Measurements from ENCODE around the gene GALNT2.
A peak's percentile ranks its signal among the peaks of the same experiment; 100 is the strongest.

Gene GALNT2

GRCh38 chr1:230052018-230052417 lies 15.0 kb upstream of the GALNT2 start:
- no peak for DNase-seq

DNA sequence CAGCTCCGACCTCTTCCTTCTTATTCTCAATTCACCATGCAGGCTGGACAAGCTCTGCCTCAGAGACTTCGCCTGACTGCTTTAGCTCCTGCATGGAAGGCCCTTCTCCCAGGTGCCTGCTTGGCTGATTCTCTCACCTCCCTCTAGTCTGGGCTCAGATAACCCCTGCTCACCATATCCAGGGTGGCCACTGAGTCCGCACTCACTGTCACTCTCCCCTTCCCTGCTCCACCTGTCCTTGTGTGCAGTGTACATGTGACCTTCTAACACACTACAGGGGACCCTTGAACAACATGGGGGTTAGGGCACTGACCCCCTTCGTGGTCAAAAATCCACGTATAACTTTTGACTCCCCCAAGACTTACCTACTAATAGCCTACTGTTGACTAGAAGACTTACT lies 14.4 kb upstream of the GALNT2 start:
- no peak for DNase-seq

GRCh38 chr1:230054092-230054749 lies 12.8 kb upstream of the GALNT2 start:
- DNase-seq: no peak

DNA sequence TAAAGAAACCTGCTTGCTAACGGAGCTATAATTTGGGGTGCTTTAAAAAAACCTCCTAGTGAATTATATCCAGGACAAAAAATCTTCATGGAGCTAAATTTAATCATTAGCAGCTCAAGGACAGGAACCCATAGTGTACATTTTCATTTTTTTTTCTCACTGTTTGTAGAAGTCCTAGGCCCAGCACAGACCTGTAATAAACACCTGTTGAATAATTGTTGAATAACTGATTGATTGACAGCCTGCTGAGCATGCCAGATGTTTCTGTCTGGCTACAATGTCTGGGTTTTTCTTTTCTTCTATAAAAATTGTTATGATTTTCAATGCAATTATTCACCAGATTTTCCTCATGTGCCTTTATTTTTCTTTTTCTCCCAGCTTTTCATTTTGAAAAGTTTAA lies 10.9 kb upstream of the GALNT2 start:
- DNase-seq: no peak

- DNase-seq: no peak
Observed at GRCh38 chr1:230057100-230057499, 9.9 kb upstream of the GALNT2 start.

DNA sequence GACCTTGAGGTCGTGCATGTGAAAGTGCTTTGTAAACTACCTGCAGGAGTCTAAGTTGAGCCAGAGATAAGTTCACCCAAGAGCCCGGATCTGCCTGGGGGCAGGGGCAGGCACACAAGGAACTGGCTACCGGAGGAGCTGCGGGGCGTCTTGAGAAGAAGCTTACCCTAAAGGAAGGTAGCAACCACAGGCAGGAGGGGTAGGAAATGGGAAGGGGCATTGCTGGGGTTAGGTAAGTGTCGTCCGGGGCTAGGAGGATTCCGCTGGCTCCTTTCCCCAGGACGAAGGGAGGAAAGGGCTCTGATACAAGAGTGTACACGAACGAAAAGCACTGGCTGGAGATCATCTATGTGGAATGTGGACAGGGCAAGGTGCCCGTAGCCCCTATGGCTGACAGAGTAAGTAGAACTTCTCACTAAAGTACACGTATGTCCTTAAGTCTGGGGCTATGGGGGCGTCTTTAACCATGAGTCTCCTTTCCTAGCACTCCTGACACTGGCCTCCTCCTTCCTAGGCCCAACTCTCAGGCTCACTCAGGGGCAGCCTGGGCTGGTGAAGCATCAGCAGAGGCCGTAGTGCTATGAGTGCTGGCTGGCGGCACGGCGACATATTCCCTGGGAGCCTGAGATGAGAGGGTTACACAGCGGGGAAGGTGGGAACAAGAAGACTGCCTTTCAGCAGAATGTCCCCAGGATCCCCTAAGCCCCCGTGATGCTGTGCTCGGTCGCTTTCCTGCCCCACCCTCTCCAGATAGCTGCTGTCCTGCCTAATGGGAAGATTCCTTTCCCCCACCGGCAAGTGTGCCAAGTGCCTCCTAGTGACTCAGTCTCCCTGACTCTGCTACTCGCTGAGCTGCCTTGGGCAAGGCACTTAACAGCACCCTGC lies 9.1 kb upstream of the GALNT2 start:
- DNase-seq: no peak

- no peak for DNase-seq
Observed at GRCh38 chr1:230058626-230059025, 8.4 kb upstream of the GALNT2 start.

DNA sequence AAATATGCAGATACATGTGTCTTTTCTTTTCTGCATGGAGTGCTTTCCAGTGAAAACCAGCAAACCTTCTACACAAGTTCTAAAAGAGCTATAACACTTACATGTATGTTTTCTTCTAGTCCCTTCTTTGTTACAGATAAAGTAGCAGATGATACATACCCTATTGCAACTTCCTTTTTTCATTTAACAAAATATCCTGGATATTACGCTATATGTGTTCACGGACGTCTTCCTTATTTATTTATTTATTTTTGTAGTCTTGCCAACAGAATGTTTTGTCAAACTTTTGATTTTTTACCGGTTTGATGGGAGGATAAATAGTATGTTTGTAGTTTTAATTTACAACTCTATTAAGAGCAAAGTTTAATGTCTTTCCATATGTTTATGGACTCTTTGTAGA lies 5.2 kb upstream of the GALNT2 start:
- DNase-seq: no peak

DNA sequence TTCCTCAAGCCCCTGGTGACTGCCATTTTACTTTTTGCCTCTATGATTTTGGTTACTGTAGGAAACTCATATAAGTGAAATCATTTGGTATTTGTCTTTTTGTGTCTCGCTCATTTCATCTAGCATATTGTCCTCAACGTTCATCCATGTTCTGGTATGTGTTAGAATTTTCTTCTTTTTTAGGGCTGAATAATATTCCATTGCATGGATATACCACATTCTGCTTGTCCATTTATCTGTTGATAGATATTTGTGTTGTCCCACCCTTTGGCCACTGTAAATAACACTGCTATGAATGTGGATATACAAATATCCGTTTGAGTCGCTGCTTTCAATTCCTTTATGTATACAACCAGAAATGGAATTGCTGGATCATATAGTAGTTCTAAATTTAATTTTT lies 4.5 kb upstream of the GALNT2 start:
- DNase-seq: no peak

DNA sequence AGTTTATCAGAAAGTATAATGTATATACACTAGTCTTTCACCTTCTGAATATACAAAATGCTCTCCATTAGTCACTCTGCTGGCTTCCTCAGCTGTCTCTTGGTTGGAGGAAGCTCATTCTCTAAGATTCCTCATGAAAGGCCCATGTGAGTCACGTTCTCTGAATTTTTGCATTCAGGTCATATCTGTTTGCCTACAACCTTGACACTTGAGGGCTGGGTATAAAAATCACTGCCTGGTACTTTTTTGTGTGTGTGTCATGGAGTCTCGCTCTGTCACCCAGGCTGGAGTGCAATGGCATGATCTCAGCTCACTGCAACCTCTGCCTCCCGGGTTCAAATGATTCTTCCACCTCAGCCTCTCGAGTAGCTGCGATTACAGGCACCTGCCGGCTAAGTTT lies 2.8 kb upstream of the GALNT2 start:
- DNase-seq: no peak

DNA sequence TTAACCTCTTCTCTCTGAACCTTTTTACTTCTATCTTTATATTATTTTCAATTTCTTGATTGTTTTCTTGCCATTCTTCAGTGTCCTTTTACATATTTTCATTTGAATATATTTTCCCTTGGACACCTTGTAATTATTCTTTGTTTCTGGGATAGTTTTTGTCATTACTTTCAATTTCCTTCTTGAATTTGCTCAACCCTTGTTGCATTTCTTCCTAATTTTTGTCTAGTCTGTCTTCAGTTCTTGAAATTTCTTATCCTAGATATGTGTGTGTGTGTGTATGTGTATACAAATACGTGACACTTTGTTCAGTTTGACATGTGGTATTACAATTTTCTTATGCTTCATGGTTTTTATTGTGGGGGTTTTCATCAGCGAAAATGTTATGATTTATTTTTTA lies 1.9 kb upstream of the GALNT2 start:
- DNase-seq: no peak

DNA sequence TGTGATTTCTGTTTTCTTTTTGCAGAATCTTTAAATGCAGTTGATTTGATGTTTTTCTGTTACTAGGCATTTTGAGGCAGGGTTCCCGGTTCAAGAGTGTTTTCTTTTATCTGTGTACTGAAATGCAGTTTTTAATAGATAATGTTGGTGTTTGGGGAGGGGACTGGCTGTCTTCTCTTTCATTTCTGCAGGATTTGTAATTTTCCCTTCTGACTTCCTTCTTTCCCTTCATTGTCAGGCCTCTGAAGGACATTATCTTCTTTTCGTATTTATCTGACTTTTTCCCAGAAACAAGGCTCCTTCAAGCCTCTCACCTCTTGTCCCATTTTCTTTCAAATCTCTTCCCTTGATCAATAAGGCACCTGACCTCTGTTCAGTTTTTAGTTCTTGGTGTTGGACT lies 1.5 kb upstream of the GALNT2 start:
- no peak for DNase-seq

- DNase-seq: no peak
Observed at GRCh38 chr1:230066031-230066430, 1.0 kb upstream of the GALNT2 start.

DNA sequence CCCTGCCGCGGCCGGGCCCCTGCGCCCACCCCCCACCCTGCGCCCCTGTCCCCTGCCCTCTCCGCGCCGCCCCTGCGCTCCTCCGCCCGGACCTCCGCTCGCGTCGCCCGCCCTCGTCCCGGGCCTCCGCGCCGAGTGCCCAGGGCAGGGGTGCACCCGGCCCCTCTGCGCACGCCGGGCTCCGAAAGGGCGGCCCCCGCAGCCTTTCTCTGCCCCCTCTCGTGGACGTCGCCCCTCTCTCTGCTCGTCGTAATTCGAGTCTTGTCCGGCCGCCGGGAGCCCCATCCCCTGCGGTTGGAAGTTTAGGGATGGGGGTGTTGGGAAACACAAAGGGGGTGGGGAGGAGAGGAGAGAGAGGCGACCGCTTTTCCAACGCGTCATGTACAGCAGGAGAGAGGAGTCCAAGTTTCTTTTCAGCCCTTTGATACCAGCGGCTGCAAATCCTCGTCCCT lies 407 bp downstream of the GALNT2 start:
- DNase-seq: peak; percentile 8 to 26

GRCh38 chr1:230067871-230068620 lies 1.0 kb downstream of the GALNT2 start:
- DNase-seq: peak; percentile 10 to 29

DNA sequence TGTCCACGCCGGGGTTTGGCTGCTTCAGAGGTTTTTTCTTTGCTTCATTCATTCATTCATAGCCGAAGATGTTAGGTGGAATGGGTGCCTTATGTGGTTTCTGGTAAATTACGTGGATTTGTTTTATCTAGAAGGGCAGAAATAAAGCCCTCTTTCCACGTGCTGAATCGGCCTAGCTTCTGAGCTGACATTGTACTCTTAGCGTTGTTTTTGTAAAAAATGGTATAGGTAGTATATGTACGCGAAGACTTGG lies 1.5 kb downstream of the GALNT2 start:
- DNase-seq: no peak

- DNase-seq: no peak
Observed at GRCh38 chr1:230068952-230069684, 2.1 kb downstream of the GALNT2 start.

- DNase-seq: no peak
Observed at GRCh38 chr1:230069796-230070195, 2.8 kb downstream of the GALNT2 start.

DNA sequence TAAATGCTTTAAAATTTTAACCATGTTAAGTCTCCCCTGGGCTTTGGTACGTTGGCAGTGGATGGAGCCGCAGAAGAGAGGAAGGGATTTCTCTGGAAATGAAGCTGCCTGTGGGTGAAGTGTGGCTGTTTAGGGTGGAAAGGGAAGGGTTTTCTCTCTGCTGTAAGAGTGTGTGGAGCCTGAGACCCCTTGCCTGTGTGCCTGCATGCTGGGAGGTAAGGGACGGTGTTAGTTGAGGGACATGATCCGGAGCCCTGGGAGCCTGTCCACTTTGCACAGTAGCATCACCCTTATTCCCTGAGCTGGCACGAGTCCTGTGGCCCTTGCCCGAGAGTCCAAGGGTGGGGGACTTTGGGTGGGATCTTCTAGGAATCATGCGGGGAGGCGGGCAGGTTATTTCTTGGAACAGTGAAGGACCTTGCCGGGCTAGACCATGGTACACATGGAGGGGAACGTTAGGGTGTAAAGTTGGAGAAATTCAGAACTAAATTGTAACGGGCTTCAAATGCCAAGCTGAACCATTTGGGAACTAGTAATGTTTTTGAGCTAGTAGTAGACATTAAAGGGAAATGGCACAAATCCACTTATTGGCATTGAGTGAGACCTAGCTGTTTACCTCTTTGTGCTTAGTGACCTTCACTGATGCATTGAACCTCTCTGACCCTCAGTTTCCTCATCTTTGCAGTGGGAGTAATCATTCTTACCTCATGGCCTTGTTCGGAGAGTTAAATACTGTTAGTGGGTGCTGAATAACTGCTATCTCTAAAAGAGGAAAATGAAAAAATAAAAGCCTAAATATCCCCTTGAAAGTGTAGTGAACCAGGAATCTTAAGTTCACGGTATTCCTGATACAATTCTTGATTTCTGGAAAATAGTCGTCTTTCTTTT lies 3.5 kb downstream of the GALNT2 start:
- DNase-seq: no peak

- no peak for DNase-seq
Observed at GRCh38 chr1:230071316-230071715, 4.3 kb downstream of the GALNT2 start.

DNA sequence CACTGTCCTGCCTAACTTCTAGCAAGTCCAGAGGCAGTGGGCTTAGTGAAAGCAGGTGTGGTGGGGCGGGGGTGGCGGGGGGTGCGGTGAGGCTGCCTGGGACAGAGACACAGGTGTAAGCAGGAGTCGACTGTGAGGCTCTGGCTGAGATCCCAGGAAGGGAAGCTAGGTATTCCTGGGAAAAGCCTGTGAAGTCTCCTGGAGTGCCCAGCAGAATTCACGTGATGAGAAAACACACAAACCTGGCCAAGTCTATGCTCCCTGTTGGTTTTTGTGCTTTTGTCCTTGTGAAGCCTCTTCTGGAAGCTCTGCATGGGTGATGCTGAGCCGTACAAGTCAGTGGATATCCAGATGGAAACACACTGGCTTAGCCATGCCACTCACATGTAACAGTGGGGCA lies 5.3 kb downstream of the GALNT2 start:
- no peak for DNase-seq

DNA sequence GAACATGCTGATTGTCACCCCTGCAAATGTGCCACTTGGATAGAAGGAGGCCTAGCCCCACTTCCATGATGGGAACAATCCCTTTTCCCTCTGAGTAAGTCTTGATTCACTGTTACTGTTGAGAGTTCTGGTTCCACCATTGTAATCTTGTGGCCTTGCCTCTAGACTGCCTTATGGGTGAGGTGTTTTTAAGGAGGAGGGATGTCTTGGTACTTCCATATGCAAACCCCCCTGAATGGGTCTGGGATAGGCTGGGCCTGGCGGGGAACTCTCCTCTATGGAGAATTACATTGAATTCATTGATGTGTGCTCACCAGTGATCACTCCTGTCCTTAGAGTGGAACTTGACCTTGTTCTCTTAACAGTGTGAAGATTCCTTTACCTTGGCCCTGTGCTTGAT lies 5.8 kb downstream of the GALNT2 start:
- DNase-seq: no peak
